ENCODE data around the gene FOXK1.

The FOXK1 gene

DNA sequence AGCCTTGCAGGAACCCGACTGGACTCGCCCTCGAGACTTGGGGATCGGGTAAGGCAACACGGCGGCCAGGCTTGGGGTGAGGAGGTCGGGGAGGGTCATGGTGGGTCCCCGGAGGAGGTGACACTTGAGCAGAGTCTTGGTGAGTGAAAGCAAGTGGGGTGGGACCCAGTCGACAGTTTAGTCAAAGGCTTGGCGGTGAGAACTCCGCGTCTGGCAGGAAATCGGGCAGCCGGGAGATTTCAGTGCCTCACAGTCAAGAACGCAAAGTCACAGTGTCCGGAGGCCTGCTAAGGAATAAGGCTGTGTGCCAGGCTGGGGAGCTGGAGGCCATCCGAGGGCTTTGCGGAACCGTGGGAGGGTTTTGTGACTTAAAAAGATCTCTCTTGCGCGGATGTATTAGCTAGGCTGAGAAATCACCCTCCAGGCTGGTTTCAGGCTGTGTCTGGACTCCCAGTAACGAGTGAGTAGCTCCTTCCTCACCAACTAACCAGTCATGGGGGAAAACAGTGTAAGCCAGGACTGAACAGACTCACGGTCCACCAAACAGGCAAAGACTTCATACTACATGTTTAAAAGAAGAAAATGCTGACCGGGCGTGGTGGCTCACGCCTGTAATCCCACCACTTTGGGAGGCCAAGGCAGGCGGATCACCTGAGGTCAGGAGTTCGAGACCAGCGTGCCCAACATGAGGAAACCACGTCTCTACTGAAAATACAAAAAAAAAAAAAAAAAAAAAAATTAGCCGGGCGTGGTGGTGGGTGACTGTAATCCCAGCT lies 93.9 kb downstream of the FOXK1 start:
- no peak for TF ChIP-seq CTCF (IDR thresholded peaks at IDR 0.05)
- no peak for TF ChIP-seq ZFX (IDR thresholded peaks at IDR 0.05; ENCODE audit: borderline replicate concordance)
- H3K27ac ChIP-seq, result peak overlapping the region; percentile 79

DNA sequence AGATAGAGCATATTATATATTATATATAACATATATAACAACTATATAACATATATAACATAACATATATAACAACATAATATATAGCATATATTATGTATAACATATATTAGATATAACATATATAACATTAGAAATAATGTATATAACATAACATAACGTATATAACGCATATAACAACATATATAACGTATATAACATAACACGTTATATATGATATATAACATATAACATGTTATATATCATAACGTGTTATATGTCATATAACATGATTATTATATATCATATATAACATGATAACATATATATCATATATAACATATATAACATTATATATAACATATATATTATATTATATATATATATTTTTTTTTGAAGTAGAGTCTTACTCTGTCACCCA lies 97.0 kb downstream of the FOXK1 start:
- H3K27ac ChIP-seq, result no peak overlapping the region
- no peak for TF ChIP-seq CTCF (IDR thresholded peaks at IDR 0.05)
- no peak for TF ChIP-seq ZFX (IDR thresholded peaks at IDR 0.05; ENCODE audit: borderline replicate concordance)

DNA sequence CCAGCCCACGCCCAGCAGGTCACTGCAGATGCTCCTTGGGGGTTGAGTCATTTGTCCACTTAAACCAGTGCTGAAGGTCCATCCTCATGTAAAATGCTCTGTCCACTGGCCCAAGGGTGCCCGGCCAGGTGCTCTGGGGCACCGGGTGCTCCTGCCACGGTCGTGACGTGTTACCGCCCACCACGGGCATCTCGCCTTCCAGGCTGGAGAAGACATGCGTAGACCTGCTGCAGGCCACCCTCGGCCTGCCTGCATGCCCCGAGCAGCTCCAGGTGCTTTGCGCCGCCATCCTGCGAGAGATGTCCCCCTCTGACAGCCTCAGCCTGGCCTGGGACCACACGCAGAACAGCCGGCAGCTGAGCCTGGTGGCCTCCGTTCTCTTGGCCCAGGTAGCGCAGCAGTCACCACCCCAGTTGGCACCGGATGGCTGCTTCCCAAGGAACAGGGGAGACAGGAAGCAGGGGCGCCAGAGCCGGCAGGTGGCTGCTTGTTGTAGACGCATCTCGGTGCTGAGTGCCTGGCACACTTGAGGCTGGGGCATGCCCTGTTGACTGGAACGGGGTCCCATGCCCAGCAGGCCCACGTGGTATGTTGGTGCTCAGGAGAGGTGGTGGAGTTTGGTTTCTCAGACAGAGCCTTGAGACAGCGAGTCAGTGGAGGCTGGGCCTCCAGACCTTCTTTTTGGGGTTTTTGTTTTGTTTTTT lies 99.4 kb downstream of the FOXK1 start:
- no peak for TF ChIP-seq CTCF (IDR thresholded peaks at IDR 0.05)
- no peak for TF ChIP-seq ZFX (IDR thresholded peaks at IDR 0.05; ENCODE audit: borderline replicate concordance)

DNA sequence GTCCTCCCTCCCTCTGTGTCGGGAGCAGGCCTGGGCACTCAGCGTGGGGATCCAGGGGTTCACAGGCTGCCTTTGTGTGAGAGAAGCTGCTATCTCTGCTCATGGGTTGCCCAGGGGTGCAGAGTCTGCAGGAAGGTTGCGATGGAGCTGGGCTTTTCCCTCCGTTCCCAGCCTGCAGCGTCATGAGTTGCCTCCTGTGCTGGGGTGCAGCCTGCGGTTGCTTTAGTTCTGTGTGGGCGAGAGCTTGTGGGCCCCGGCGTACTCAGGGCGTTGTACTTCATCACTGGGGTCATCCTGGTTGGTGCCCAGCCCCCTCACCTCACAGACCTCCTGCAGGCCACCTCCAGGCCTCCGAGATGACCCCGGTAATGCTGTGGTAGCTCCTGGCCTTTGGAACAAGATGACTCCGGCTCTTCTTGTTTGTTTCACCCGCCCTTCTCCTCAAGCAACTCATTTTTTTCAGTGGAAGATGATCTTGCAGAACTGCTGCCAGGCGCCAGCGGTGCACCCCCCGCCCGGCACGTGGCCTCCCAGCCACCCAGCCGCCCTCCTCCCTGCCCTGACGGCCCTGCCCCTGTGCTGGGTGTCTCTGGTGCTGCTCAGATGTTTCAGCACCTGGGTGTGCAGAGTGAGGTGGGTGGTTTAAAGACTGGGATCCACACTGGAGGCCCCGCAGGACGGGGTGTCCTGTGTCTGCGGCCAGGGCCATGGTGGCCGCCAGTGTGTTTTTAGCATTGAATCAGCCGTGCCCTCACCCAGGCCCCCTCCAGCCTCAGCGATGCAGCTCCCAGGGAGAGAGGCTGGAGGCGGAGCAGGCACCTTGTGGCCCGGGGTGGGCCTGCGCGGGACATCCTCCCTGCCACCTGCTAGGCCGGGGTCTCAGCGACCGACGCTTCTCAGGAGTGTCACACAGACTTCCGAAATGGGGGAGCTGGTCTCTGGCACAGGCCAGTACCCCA lies 100.5 kb downstream of the FOXK1 start:
- TF ChIP-seq CTCF (IDR thresholded peaks at IDR 0.05) (no peak), ZFX (IDR thresholded peaks at IDR 0.05; ENCODE audit: borderline replicate concordance) (no peak)
- no peak overlapping the region for H3K27ac ChIP-seq

More for the DNA sequence above, 99.4 kb downstream of the FOXK1 start:
- no peak overlapping the region for H3K27ac ChIP-seq

- TF ChIP-seq CTCF (IDR thresholded peaks at IDR 0.05) (no peak), ZFX (IDR thresholded peaks at IDR 0.05; ENCODE audit: borderline replicate concordance) (no peak)
- H3K27ac ChIP-seq, result no peak overlapping the region
Observed at GRCh38 chr7:4783292-4783652, 101.2 kb downstream of the FOXK1 start.

- TF ChIP-seq CTCF (IDR thresholded peaks at IDR 0.05) (no peak), ZFX (IDR thresholded peaks at IDR 0.05; ENCODE audit: borderline replicate concordance) (no peak)
Observed at GRCh38 chr7:4783762-4784351, 101.8 kb downstream of the FOXK1 start.

More at GRCh38 chr7:4783762-4784351, 101.8 kb downstream of the FOXK1 start:
- H3K27ac ChIP-seq, result no peak overlapping the region

Data from 22Rv1 (cell line).